WTC11 (cell line): Measurements from ENCODE around the gene SYNDIG1. TPM values are rescaled to one million over a fixed set of nuclear protein-coding genes. Genes with fewer than 3 reads are reported as not detected.

Experiments used
- ATAC-seq: fragments of 200-7000 bp; cut with Tn5 transposase; 2 replicates; pipeline ENCODE4 v1.10.0; 2021; ENCODE audit warnings: mild to moderate bottlenecking, moderate library complexity
- CTCF ChIA-PET: fragments of 300-600 bp; sonication (Branson Sonifier 250); formaldehyde crosslinking; loops from one replicate; lab custom pipeline; 2021; ENCODE audit warnings: antibody characterized with exemption; lab: Charles Lee
- POLR2A ChIA-PET: fragments of 350-600 bp; sonication (Branson Sonifier 250); formaldehyde crosslinking; loops from one replicate; lab custom pipeline; 2021; ENCODE audit warnings: antibody characterized with exemption; lab: Charles Lee
- DNase-seq: peaks from one replicate; pipeline ENCODE4 v3.0.0; 2021; ENCODE audit warnings: low spot score
- H3K27ac Mint-ChIP-seq: 2 replicates; pipeline ENCODE4 v1.8.0; 2021; ENCODE audit warnings: mixed read lengths
- H3K27me3 Mint-ChIP-seq: 2 replicates; pipeline ENCODE4 v1.8.0; 2021; ENCODE audit warnings: low read depth, mild to moderate bottlenecking, moderate library complexity, mixed read lengths
- H3K36me3 Mint-ChIP-seq: 2 replicates; pipeline ENCODE4 v1.8.0; 2021; ENCODE audit warnings: mixed read lengths
- H3K4me1 Mint-ChIP-seq: 2 replicates; pipeline ENCODE4 v1.8.0; 2022; ENCODE audit warnings: mixed read lengths
- H3K4me3 Mint-ChIP-seq: 2 replicates; pipeline ENCODE4 v1.8.0; 2021; ENCODE audit warnings: mild to moderate bottlenecking, moderate library complexity, mixed read lengths
- H3K9me3 Mint-ChIP-seq: 2 replicates; pipeline ENCODE4 v1.8.0; 2021; ENCODE audit warnings: mixed read lengths
- ATF1 ChIP-seq: sonication (generic); formaldehyde crosslinking; IDR thresholded peaks from 2 replicates; pipeline ENCODE4 v1.8.1; 2023; ENCODE audit warnings: mild to moderate bottlenecking, moderate library complexity, missing genetic modification reagents
- CBFB ChIP-seq: sonication (generic); formaldehyde crosslinking; IDR thresholded peaks from 2 replicates; pipeline ENCODE4 v1.8.1; 2022; ENCODE audit warnings: mild to moderate bottlenecking, low read depth, missing genetic modification reagents
- ELF4 ChIP-seq: sonication (generic); formaldehyde crosslinking; IDR thresholded peaks from 2 replicates; pipeline ENCODE4 v1.8.1; 2022; ENCODE audit warnings: low read depth, mild to moderate bottlenecking, moderate library complexity, missing genetic modification reagents
- ESRRA ChIP-seq: sonication (generic); formaldehyde crosslinking; IDR thresholded peaks from 2 replicates; pipeline ENCODE4 v1.8.1; 2022; ENCODE audit warnings: mild to moderate bottlenecking, missing genetic modification reagents, borderline replicate concordance
- GRHL2 ChIP-seq: fragments of 250-450 bp; sonication (Bioruptor Pico); IDR thresholded peaks from 2 replicates; pipeline ENCODE4 v1.8.0; 2022; ENCODE audit warnings: mild to moderate bottlenecking, moderate library complexity; ENCODE audit not compliant: insufficient replicate concordance, severe bottlenecking
- KAT7 ChIP-seq: sonication (generic); formaldehyde crosslinking; IDR thresholded peaks from 2 replicates; pipeline ENCODE4 v1.8.1; 2023; ENCODE audit warnings: missing genetic modification reagents, mild to moderate bottlenecking, borderline replicate concordance
- MYBL2 ChIP-seq: sonication (generic); formaldehyde crosslinking; IDR thresholded peaks from 2 replicates; pipeline ENCODE4 v1.8.1; 2023; ENCODE audit warnings: mild to moderate bottlenecking, moderate library complexity, missing genetic modification reagents
- NFATC4 ChIP-seq: fragments of 250-450 bp; sonication (Bioruptor Pico); IDR thresholded peaks from 2 replicates; pipeline ENCODE4 v1.9.0; 2021; ENCODE audit warnings: mild to moderate bottlenecking
- NR1H2 ChIP-seq: sonication (generic); formaldehyde crosslinking; IDR thresholded peaks from 2 replicates; pipeline ENCODE4 v1.9.0; 2021; ENCODE audit warnings: mild to moderate bottlenecking, moderate library complexity, missing genetic modification reagents
- RORB ChIP-seq: fragments of 250-450 bp; sonication (Bioruptor Pico); IDR thresholded peaks from 2 replicates; pipeline ENCODE4 v1.9.0; 2021; ENCODE audit warnings: mild to moderate bottlenecking
- ZNF232 ChIP-seq: sonication (generic); formaldehyde crosslinking; IDR thresholded peaks from 2 replicates; pipeline ENCODE4 v1.8.0; 2022; ENCODE audit warnings: mild to moderate bottlenecking, missing genetic modification reagents
- total RNA-seq: library from RNA; stranded (reverse); gene quantifications from 3 replicates; pipeline ENCODE4 v1.2.3, GENCODE V29; 2021
- TF ChIP-seq, protein P1 (sequence below): fragments of 250-450 bp; sonication (Bioruptor Pico); IDR thresholded peaks from 2 replicates; pipeline ENCODE4 v1.9.0; 2021; ENCODE audit warnings: moderate library complexity, mild to moderate bottlenecking, inconsistent platforms, borderline replicate concordance
- TF ChIP-seq, protein P2 (sequence below): fragments of 250-450 bp; sonication (Bioruptor Pico); IDR thresholded peaks from 2 replicates; pipeline ENCODE4 v1.9.0; 2021; ENCODE audit warnings: mild to moderate bottlenecking, borderline replicate concordance
- TF ChIP-seq, protein P3 (sequence below): fragments of 250-450 bp; sonication (Bioruptor Pico); IDR thresholded peaks from 2 replicates; pipeline ENCODE4 v1.9.0; 2021; ENCODE audit warnings: mild to moderate bottlenecking
- TF ChIP-seq, protein P4 (sequence below): sonication (generic); formaldehyde crosslinking; IDR thresholded peaks from 2 replicates; pipeline ENCODE4 v1.8.1; 2023; ENCODE audit warnings: mild to moderate bottlenecking, missing genetic modification reagents
- TF ChIP-seq, protein P5 (sequence below): sonication (generic); formaldehyde crosslinking; IDR thresholded peaks from 2 replicates; pipeline ENCODE4 v1.8.1; 2022; ENCODE audit warnings: low read depth, mild to moderate bottlenecking, moderate library complexity, missing genetic modification reagents, borderline replicate concordance

SYNDIG1 gene
- total RNA-seq, 1 experiment from 2014 or later: 6.4 TPM

DNA sequence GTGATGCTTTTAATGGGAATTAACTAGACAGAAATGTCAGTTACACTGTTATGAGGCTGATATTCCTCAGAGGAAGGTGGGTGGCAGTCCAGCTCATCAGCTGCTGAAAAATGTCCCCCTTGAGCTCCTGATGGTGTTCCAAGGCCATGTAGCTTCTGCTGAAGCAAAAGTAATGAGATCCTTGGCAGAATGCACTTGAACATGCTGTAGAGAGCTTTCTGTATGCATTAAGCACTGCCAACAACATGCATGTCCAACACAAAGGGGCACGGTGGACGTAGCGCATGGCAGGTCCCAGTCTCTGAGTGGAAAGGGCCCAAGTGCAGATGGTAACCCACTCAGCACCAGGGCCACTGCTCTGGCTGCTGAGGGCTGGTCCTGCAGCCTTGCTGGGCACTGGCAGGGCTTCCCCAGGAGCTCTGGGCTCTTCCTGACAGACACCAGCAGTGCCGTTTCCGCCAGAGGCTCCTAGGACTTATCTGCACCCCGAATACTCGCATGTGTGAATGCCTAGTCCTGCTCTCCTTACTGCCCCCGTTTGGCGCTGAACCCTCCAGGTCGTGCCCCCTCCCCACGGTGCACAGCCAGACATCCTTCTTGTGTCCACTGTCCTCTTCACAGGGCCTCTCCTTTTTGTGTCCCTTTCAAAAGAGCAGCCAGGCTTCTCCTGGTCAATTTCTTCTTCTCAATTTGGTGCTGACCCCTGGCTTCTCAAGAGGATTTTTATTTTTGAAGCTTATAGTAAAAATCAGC is 18.6 kb upstream of the SYNDIG1 start:
- Mint-ChIP-seq H3K4me3 (no peak overlapping the region), H3K4me1 (peaks cover 45% of the 10 kb centered on the region), H3K9me3 (no peaks in the 10 kb centered on the region), H3K27me3 (peaks cover 7% of the 10 kb centered on the region)
- CTCF ChIA-PET: interaction anchor here (0.8 kb wide), 1 partner anchor 467 kb away, joined by 3 read pairs; no protein-coding TSS in a partner anchor
- TF ChIP-seq, protein P1, sequence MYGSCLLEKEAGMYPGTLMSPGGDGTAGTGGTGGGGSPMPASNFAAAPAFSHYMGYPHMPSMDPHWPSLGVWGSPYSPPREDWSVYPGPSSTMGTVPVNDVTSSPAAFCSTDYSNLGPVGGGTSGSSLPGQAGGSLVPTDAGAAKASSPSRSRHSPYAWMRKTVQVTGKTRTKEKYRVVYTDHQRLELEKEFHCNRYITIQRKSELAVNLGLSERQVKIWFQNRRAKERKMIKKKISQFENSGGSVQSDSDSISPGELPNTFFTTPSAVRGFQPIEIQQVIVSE (CRISPR knock-in tag): no peak
- TF ChIP-seq, all 79 proteins: peak for 0
- DNase-seq (no peak), ATAC-seq (no peak)
- H3K27ac Mint-ChIP-seq: no peak overlapping the region
- no peaks in the 10 kb centered on the region for H3K36me3 Mint-ChIP-seq
- POLR2A ChIA-PET: interaction anchor here (0.6 kb wide), 1 partner anchor 693 kb away, joined by 3 read pairs; no protein-coding TSS in a partner anchor

DNA sequence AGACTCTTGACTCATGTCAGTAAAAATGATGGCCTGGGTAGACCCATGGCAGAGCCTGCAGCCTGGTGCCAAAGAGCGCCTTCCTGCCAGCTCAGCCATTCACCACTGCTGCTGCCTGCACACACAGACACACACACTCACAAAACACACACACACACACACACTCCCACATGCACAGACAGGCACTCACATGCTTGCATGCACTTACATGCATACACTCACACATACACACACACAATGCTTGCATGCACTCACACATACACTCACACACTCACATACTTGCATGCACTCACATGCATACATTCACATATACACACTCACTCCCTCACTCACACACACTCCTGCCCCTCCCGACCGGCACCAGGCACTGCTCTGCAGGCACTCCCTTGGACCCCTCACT is 18.0 kb upstream of the SYNDIG1 start:
- ChIA-PET POLR2A (interaction anchor here (0.6 kb wide), 1 partner anchor 693 kb away, joined by 3 read pairs; no protein-coding TSS in a partner anchor), CTCF (no interaction called here)
- Mint-ChIP-seq H3K27ac (no peak overlapping the region), H3K9me3 (no peaks in the 10 kb centered on the region), H3K4me1 (peaks cover 46% of the 10 kb centered on the region), H3K27me3 (peaks cover 7% of the 10 kb centered on the region), H3K36me3 (no peaks in the 10 kb centered on the region), H3K4me3 (no peak overlapping the region)
- DNase-seq (no peak), ATAC-seq (no peak)
- TF ChIP-seq, protein P2, sequence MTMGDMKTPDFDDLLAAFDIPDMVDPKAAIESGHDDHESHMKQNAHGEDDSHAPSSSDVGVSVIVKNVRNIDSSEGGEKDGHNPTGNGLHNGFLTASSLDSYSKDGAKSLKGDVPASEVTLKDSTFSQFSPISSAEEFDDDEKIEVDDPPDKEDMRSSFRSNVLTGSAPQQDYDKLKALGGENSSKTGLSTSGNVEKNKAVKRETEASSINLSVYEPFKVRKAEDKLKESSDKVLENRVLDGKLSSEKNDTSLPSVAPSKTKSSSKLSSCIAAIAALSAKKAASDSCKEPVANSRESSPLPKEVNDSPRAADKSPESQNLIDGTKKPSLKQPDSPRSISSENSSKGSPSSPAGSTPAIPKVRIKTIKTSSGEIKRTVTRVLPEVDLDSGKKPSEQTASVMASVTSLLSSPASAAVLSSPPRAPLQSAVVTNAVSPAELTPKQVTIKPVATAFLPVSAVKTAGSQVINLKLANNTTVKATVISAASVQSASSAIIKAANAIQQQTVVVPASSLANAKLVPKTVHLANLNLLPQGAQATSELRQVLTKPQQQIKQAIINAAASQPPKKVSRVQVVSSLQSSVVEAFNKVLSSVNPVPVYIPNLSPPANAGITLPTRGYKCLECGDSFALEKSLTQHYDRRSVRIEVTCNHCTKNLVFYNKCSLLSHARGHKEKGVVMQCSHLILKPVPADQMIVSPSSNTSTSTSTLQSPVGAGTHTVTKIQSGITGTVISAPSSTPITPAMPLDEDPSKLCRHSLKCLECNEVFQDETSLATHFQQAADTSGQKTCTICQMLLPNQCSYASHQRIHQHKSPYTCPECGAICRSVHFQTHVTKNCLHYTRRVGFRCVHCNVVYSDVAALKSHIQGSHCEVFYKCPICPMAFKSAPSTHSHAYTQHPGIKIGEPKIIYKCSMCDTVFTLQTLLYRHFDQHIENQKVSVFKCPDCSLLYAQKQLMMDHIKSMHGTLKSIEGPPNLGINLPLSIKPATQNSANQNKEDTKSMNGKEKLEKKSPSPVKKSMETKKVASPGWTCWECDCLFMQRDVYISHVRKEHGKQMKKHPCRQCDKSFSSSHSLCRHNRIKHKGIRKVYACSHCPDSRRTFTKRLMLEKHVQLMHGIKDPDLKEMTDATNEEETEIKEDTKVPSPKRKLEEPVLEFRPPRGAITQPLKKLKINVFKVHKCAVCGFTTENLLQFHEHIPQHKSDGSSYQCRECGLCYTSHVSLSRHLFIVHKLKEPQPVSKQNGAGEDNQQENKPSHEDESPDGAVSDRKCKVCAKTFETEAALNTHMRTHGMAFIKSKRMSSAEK (CRISPR knock-in tag): no peak
- TF ChIP-seq RORB (CRISPR knock-in tag): no peak
- TF ChIP-seq ELF4 (CRISPR knock-in tag): no peak
- no peak for TF ChIP-seq KAT7 (CRISPR knock-in tag)
- TF ChIP-seq NFATC4 (CRISPR knock-in tag): no peak
- TF ChIP-seq, protein P3, sequence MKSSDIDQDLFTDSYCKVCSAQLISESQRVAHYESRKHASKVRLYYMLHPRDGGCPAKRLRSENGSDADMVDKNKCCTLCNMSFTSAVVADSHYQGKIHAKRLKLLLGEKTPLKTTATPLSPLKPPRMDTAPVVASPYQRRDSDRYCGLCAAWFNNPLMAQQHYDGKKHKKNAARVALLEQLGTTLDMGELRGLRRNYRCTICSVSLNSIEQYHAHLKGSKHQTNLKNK: no peak
- TF ChIP-seq, protein P4, sequence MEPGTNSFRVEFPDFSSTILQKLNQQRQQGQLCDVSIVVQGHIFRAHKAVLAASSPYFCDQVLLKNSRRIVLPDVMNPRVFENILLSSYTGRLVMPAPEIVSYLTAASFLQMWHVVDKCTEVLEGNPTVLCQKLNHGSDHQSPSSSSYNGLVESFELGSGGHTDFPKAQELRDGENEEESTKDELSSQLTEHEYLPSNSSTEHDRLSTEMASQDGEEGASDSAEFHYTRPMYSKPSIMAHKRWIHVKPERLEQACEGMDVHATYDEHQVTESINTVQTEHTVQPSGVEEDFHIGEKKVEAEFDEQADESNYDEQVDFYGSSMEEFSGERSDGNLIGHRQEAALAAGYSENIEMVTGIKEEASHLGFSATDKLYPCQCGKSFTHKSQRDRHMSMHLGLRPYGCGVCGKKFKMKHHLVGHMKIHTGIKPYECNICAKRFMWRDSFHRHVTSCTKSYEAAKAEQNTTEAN (CRISPR knock-in tag): no peak
- TF ChIP-seq, protein P5, sequence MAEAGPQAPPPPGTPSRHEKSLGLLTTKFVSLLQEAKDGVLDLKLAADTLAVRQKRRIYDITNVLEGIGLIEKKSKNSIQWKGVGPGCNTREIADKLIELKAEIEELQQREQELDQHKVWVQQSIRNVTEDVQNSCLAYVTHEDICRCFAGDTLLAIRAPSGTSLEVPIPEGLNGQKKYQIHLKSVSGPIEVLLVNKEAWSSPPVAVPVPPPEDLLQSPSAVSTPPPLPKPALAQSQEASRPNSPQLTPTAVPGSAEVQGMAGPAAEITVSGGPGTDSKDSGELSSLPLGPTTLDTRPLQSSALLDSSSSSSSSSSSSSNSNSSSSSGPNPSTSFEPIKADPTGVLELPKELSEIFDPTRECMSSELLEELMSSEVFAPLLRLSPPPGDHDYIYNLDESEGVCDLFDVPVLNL: no peak
- TF ChIP-seq ATF1 (CRISPR knock-in tag): no peak
- no peak for TF ChIP-seq CBFB (CRISPR knock-in tag)
- no peak for TF ChIP-seq MYBL2 (CRISPR knock-in tag)
- no peak for TF ChIP-seq GRHL2 (CRISPR knock-in tag)
- no peak for TF ChIP-seq ESRRA (CRISPR knock-in tag)
- no peak for TF ChIP-seq ZNF232 (CRISPR knock-in tag)
- TF ChIP-seq NR1H2 (CRISPR knock-in tag): no peak
